GM18909 (cell line): ENCODE data around the gene TNFRSF25.

ENCODE experiments used
- ATAC-seq: cut with Tn5 transposase; IDR thresholded peaks from one replicate; pipeline ENCODE4 v1.9.1; 2021; ENCODE audit warnings: mild to moderate bottlenecking; ENCODE audit not compliant: unreplicated experiment, poor library complexity

The TNFRSF25 gene

GRCh38 chr1:6423321-6423999 is 42.5 kb downstream of the TNFRSF25 start:
- peak; percentile 51 for ATAC-seq

- no peak for ATAC-seq
Observed at GRCh38 chr1:6421266-6421665, 44.7 kb downstream of the TNFRSF25 start.

- ATAC-seq, result no peak
Observed at GRCh38 chr1:6420454-6421042, 45.4 kb downstream of the TNFRSF25 start.

GRCh38 chr1:6419804-6420453 is 46.0 kb downstream of the TNFRSF25 start, which contains the start of gene HES2:
Gene HES2 (minus strand): TSS chr1:6419919. CDS start chr1:6419820, 99 bp downstream.
- no peak for ATAC-seq

GRCh38 chr1:6419397-6419803 is 46.6 kb downstream of the TNFRSF25 start:
- no peak for ATAC-seq

GRCh38 chr1:6418668-6419396 is 47.1 kb downstream of the TNFRSF25 start:
- ATAC-seq, result no peak

- no peak for ATAC-seq
Observed at GRCh38 chr1:6417961-6418667, 47.9 kb downstream of the TNFRSF25 start.

- ATAC-seq, result no peak
Observed at GRCh38 chr1:6416906-6417305, 49.1 kb downstream of the TNFRSF25 start.

- ATAC-seq, result no peak
Observed at GRCh38 chr1:6416295-6416656, 49.7 kb downstream of the TNFRSF25 start.

- ATAC-seq, result no peak
Observed at GRCh38 chr1:6414881-6415626, 50.9 kb downstream of the TNFRSF25 start.

GRCh38 chr1:6414443-6414844 is 51.5 kb downstream of the TNFRSF25 start:
- peak; percentile 78 for ATAC-seq

- ATAC-seq, result no peak
Observed at GRCh38 chr1:6412896-6413295, 53.1 kb downstream of the TNFRSF25 start.
